ENCODE results near the gene TEX13B. TPM values are rescaled to one million over a fixed set of nuclear protein-coding genes. Genes with fewer than 3 reads are reported as not detected.

Gene TEX13B
- total RNA-seq, 4 donors from 2014 or later, result not detected

GRCh38 chrX:107935200-107935599 is 47.0 kb downstream of the TEX13B start:
- H3K27me3 ChIP-seq, result no peaks in the 10 kb centered on the region
- TF ChIP-seq POLR2A (IDR thresholded peaks at IDR 0.05), result no peak
- TF ChIP-seq, protein P1, sequence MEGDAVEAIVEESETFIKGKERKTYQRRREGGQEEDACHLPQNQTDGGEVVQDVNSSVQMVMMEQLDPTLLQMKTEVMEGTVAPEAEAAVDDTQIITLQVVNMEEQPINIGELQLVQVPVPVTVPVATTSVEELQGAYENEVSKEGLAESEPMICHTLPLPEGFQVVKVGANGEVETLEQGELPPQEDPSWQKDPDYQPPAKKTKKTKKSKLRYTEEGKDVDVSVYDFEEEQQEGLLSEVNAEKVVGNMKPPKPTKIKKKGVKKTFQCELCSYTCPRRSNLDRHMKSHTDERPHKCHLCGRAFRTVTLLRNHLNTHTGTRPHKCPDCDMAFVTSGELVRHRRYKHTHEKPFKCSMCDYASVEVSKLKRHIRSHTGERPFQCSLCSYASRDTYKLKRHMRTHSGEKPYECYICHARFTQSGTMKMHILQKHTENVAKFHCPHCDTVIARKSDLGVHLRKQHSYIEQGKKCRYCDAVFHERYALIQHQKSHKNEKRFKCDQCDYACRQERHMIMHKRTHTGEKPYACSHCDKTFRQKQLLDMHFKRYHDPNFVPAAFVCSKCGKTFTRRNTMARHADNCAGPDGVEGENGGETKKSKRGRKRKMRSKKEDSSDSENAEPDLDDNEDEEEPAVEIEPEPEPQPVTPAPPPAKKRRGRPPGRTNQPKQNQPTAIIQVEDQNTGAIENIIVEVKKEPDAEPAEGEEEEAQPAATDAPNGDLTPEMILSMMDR (IDR thresholded peaks at IDR 0.05), result no peak
- H3K4me3 ChIP-seq, result peak overlapping the region in 1 of 4 donors; percentile 22
- no peaks in the 10 kb centered on the region for H3K9me3 ChIP-seq
- no peak for DNase-seq
- H3K4me1 ChIP-seq, result no peaks in the 10 kb centered on the region
- no peaks in the 10 kb centered on the region for H3K36me3 ChIP-seq
- no peak overlapping the region for H3K27ac ChIP-seq

- Histone ChIP-seq H3K27me3 (no peaks in the 10 kb centered on the region), H3K4me1 (no peaks in the 10 kb centered on the region), H3K4me3 (no peak overlapping the region), H3K36me3 (no peaks in the 10 kb centered on the region), H3K9me3 (no peaks in the 10 kb centered on the region), H3K27ac (no peak overlapping the region)
- no peak for DNase-seq
- TF ChIP-seq POLR2A (IDR thresholded peaks at IDR 0.05), result no peak
- TF ChIP-seq, protein P1 (IDR thresholded peaks at IDR 0.05), result no peak
Observed at GRCh38 chrX:107934262-107934661, 47.9 kb downstream of the TEX13B start.

Other genes with a start within 250 kb of the TEX13B start
- 1,000 to 10,000 TPM in 1 of 4 donors, 100 to 1,000 TPM in 3; 185 to 1,146 (median 313) TPM for gene TSC22D3, start 206.6 kb downstream of the TEX13B start, total RNA-seq
- not detected for gene NCBP2L, start 204.6 kb downstream of the TEX13B start, total RNA-seq
- 10 to 100 TPM in 1 of 4 donors, 1 to 10 TPM in 3; 4.9 to 10.2 (median 8.1) TPM for gene MID2, start 156.5 kb downstream of the TEX13B start, total RNA-seq
- under 1 TPM in 2 of 4 donors, not detected in 2; 0.38 to 0.53 TPM for gene VSIG1, start 62.7 kb upstream of the TEX13B start, total RNA-seq
- 10 to 100 TPM; 18.9 to 38.0 (median 35.2) TPM for gene PSMD10, start 109.2 kb upstream of the TEX13B start, total RNA-seq
- 10 to 100 TPM in 3 of 4 donors, 1 to 10 TPM in 1; 9.9 to 27.5 (median 17.3) TPM for gene ATG4A, start 109.4 kb upstream of the TEX13B start, total RNA-seq